Measurements from ENCODE around the gene KCNK3.
"Not testable (repeated sequence)": the region's sequence is repeated elsewhere in the genome, so short reads cannot be mapped to it uniquely, and the experiment has no call there.

KCNK3 gene

DNA sequence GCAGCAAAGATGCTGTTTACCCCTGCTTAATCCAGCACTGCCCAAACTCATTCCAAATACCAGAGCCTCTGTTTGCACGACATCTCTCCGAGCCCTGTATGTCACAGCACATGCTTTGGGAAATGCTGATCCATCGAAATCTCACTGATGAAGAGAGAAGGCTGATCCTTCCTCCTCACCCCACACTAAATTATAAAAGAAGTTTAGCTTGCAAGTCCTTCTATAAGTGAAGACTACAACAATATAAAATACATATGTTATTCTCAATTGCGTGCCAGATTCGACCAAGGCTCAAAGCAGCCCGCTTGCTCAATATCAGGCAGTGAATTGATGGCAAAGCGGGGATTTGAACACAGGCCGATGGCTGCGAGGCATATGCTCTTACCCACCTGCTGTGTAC, 40.9 kb downstream of the KCNK3 start:
- no peak for DNase-seq

DNA sequence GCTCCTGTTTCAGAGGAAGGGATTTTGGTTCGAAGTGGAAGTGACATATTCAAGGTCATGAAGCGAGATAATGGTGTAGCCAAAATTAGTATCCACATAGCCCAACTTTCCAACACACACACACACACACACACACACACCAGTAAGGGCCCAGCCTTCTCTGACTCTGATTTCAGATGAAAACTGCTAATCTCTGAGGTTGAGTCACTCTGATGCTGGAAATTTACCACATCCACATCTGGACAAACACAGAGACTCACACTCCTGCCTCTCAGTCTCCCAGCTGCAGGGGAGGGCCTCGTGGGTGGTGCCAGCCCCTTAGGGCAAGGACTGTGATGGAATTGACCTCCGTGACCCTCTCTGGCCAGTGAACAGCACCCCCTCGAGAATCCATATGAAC, 42.6 kb downstream of the KCNK3 start:
- no peak for DNase-seq

DNA sequence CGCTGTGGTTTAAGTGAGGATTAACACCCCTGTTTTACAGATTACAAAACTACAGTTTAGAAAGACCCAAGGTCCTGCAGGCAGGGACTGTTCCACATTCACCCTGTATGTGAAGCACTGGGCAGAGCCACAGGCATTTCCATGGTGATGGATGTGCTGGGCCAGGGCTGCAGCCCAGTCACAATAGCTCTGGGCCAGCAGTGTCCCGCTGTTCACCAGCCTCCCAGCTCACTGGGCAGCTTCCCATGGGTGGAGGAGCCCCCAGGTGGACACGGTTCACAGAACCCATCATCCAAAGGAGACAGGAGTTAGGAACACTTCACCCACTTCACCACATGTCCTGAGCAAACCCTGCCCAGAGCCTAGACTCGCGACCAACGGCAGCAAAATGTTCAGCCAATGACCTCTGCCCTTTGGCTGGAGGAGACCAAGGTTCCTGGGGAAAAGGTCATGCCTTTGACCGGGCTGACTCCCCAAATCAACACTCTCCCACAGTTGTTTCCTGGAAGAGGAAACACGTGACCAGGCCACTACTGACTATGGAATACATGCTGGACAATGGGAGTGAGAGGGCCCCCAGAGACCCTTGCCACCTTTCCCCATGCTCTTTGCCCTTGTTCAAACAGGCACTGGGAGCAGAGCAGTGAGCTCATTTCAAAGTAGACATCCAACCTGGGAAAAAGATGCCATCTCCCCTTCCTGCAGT, 43.5 kb downstream of the KCNK3 start:
- DNase-seq = no peak

DNA sequence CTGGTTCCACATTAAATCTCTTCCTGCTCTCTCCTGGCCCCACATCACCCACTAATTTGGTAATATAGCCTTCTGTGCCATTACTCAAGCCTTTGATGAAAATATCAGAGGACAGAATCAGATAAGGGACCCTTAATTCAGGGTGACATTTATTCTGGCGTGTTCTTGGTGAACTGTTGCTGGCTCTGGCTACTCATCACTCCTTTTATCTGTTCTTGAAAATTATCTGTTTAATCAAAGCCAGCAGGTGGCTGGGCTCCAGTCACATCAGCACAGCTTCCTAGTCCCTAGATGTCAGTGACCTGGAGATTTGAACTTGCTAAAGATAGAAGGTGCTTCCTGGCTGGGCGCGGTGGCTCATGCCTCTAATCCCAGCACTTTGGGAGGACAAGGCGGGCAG, 44.7 kb downstream of the KCNK3 start:
- DNase-seq = no peak

DNA sequence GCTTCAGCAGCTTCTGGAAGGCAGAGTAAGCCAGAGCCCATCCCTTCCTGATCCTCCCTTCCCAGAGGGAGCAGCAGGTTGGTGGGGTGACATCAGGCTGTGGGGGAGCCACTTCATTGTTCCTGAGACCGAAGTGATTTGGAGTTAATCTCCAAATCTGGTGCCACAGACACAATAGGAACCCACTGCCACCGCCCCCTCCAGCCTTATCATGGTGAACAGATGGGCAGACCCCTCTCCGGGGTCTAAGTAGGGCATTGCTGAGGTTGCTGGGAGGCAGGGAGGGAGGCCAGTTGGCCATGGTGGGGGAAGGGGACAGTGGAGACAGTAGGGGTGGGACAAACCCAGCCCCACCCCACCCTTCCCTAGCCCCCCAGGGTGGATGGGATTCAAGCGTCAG, 46.0 kb downstream of the KCNK3 start:
- DNase-seq = no peak

DNA sequence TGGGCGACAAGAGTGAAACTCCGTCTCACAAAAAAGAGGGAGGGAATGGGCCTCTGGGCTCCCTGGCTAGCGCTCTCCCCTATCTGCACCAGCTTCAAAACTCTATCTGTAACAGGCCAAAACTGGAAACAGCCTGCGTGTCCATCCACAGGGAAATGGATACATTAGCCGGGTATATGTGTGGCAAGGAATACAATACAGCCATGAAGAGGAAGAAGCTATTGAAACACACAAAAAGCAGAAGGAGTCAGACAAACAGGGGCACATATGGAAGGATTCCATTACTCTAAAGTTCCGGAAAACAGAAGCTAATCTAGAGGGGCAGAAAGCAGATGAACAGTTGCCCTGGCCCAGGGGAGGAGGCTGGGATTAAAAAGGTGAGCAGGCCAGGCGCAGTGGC, 47.0 kb downstream of the KCNK3 start:
- DNase-seq = no peak

DNA sequence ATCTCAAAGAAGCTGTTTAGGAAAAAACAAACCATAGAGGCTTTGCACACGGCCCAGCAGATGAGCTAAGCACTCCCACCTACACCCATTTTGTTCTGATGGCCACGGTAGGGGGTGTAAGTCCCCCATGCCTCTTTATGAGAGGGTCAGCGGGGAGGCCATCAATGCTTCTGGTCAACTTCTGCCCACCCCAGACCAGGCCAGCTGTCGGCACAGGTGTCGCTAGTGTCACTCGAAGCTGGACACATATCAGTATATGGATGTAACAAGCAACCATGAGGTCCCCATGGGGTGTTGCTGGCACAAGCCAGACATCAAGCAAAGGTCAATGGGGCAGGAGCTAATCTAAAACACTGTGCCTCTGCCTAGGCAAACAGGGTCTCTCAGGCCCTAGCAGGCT, 47.8 kb downstream of the KCNK3 start:
- DNase-seq = no peak

DNA sequence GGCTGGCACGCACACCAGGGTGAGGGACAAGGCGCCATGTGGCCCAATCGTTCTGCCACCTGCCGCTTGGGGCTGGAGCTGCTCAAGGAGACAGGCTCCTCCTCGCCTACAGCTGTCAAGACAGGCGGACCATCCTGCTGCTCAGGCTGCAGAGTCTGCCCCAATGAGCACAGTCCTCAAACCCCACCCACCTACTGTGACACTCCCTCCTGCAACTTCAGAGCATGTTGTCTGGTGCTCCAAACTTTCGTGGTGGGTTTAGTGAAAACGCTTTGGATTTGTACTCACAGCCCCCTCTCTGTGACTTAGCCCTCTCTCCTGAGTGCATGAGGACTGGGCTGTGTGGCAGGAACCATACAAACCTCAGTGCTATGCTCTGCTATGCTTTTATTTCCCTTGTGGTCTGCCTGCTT, 48.4 kb downstream of the KCNK3 start:
- no peak for DNase-seq

DNA sequence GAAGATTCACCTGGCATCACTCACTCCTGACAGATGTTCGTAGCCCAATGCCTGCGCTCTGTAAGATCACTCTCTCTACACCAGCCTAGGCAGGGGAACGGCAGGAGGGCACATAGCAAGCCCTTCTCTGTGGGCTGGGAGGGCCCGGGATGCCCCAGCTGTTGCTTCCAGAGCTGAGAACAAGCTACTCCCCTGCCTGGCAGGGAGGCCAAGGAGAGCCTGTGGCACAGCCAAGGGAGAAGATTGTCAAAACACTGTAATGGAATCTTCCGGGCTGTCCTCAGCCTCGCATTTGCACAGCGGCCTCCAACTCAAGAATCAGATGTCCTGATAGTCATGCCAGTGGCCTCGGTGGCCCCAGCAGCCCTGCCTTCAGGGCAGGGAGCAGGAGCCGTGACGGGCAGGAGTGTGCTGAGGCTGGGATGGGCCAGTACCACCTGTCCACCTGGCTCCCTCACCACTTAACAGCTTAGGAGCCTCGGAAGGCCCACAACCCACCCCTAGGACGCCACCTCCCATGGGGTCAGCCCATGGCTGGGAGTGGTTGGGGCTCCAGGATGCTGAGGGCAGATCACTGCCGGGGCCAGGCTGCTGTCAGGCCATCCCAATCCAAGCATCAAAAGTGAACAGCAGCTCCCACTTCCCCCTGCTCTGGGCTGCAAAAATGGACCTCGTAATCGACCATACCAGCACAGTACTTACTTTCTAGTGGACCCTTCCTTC, 49.7 kb downstream of the KCNK3 start:
- no peak for DNase-seq

DNA sequence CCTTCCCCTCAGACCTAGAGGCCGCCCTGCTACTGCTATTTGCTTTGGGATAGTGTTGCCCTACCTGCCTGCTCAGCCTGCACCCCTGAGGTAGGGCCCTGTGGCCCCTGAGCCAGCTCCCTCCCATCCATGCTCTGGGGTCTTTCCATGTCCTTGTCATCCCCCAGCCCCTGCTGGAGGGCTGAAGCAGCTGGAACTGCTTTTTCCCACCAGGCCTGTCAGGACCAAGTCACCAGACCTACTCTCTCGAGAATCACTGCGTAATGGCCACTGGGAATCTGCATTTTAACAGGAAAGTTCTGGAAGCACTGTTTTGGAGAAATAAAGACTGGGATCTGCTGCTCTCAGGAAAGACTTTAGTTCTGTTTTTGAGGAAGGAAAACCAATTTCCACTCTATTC, 51.3 kb downstream of the KCNK3 start:
- DNase-seq = no peak

DNA sequence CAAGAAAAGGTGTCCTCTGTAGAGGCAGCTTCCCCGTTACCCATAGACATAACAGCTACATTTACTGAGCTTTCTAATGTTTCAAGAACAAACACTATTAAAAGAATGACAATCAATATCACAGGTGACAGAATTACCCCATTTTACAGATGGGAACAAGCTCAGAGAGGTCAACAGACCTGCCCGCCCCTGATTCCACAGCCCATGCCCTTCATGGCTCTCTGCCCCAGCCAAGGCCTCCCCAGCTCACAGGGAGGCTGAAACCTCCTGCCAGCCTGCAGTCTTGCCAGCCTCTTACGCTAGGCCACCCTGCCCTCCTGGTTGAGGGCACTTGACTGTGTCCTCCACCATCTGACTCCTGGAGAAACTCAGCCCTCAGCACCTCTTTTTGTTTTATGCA, 52.4 kb downstream of the KCNK3 start:
- DNase-seq = no peak

DNA sequence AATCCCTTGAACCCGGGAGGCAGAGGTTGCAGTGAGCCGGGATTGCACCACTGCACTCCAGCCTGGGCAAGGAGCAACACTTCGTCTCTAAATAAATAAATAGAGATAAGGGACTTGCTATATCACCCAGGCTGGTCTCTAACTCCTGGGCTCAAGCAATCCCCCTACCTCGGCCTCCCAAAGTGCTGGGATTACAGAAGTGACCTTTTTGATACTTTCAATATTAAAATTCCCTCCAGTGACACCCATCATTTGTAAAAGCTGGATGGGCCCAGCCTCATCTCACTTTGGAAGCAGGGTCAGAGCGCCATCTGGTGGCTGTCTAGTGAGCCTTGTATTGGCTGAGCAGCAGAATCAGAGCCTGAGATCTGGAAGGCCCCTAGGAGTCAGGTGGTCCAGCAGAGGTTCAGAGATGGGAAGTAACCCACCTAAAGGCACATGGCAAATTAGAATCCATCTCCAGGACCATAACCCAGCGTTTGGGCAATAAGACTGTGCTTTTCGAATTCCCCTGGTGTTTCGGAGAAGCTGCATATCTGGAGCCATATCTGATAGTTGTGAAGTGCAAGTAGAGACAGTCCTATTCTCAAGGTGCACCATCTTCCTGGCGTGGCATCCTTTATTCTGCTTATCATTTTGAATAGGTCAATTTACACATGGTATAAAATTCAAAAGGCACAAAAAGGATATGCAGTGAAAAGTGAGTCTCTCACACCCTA, 53.2 kb downstream of the KCNK3 start:
- peak; percentile 25 for DNase-seq

DNA sequence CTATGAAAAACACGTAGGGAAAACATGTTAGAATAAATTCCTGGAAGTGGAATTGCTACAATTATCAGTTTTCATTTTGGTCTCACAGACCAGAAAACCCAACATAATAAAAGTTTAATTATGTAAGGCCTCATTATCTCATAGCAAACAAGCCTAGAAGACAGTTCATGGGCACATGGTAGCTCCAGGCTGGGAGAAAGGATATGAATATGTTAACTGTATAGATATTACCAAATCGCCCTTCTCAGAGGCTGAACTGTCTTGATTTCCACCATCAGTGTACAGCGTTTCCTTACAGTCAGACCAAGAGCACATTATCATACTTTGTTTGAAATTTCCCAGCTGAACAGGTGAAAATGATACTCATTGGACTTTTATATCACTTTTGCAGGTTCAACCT, 54.4 kb downstream of the KCNK3 start:
- DNase-seq = no peak

DNA sequence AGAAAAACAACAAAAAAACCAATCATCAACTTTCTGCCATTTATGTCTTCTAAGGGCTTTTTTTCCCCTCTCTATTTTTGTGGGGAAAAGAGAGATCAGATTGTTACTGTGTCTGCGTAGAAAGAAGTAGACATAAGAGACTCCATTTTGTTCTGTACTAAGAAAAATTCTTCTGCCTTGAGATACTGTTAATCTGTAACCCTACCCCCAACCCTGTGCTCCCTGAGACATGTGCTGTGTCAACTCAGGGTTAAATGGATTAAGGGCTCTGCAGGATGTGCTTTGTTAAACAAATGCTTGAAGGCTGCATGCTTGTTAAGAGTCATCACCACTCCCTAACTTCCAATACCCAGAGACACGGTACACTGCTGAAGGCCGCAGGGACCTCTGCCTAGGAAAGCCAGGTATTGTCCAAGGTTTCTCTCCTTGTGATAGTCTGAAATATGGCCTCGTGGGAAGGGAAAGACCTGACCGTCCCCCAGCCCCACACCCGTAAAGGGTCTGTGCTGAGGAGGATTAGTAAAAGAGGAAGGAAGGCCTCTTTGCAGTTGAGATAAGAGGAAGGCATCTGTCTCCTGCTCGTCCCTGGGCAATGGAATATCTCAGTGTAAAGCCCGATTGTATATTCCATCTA, 57.4 kb downstream of the KCNK3 start:
- DNase-seq = not testable (repeated sequence)

DNA sequence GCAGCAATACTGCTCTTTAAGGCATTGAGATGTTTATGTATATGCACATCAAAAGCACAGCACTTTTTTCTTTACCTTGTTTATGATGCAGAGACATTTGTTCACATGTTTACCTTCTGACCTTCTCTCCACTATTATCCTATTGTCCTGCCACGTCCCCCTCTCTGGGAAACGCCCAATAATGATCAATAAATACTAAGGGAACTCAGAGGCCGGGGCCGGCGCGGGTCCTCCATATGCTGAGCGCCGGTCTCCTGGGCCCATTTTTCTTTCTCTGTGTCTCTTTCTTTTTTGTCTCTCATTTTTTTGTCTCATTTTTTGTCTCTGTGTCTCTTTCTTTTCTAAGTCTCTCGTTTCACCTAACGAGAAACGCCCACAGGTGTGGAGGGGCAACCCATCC, 57.9 kb downstream of the KCNK3 start:
- not testable (repeated sequence) for DNase-seq

DNA sequence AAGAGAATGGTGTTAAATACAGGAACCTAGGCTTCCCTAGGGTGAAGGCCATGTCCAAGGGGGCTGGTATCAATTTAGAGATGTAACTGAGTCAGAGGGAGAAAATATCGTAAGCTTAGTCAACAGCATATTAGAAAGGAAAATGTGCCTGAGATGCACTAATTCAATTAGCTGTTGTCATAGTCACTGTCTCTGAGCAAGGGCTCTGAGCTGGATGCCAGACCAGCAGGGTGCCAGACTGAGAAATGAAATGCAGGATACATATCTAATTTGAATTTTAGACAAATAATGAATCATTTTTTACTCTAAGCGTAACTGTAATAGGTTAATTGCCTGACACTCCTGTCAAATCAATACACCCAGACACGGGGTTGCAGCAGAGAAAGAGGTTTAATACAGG, 60.1 kb downstream of the KCNK3 start:
- no peak for DNase-seq

DNA sequence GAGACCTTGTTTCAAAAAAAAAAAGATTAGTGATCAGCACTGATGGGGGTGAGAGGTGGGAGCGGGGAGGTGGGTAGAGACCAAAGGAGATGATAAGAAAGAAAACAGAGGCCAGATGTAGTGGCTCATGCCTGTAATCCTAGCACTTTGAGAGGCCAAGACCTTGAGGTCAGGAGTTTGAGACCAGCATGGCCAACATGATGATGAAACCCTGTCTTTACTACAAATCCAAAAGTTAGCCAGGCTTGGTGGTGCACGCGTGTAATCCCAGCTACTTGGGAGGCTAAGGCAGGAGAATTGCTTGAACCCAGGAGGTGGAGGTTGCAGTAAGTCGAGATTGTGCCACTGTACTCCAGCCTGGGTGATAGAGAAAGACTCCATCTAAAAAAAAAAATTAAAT, 62.0 kb downstream of the KCNK3 start:
- DNase-seq = no peak

DNA sequence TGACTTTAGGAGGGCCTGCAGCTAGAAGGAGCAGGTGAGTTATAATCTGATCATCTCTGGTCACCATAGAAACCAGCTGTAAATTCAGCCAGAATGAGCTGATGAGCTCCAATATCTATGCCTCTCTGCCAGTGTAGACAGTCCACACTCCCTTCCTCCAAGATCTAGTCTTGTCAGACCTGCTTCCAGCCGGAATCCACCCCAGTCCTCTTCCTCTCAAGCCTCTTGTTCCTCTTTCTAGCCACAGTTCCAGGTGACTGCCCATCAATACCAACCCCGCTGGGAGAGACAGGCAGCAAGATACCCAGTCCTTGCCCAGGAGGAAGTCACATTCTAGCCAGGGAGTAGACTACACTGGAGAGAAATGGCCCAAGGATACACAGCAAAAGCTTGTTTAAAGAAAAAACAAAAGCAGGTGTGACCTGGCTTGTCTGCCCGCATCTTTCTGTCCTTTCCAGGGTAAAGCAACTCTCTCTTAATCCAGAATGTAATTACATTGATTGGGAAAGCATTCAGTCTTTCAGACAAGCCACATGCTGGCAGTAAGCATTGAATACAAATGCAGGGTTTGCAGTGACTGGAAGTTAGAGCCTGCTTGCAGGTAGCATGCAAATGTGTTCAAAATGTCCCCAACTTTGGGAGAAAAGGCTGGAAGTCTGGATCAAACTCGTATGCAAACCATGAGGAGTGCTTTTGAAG, 62.6 kb downstream of the KCNK3 start:
- DNase-seq = no peak

DNA sequence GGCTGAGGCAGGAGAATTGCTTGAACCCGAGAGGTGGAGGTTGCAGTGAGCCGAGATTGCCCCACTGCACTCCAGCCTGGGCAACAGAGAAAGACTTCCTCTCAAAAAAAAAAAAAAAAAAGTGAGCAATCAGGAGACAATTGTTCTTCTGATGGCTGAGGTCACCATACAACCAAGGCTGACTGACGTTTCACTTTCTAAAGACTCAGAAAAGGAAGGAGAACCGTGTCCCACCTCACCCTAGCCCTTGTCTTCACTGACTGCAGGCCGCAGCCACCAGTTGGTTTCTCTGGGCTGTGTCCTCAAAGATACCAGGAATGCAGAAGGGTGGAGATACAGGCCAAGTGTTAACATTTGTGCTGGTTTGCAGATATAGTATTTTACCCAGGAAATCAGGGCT, 63.8 kb downstream of the KCNK3 start:
- DNase-seq = no peak

DNA sequence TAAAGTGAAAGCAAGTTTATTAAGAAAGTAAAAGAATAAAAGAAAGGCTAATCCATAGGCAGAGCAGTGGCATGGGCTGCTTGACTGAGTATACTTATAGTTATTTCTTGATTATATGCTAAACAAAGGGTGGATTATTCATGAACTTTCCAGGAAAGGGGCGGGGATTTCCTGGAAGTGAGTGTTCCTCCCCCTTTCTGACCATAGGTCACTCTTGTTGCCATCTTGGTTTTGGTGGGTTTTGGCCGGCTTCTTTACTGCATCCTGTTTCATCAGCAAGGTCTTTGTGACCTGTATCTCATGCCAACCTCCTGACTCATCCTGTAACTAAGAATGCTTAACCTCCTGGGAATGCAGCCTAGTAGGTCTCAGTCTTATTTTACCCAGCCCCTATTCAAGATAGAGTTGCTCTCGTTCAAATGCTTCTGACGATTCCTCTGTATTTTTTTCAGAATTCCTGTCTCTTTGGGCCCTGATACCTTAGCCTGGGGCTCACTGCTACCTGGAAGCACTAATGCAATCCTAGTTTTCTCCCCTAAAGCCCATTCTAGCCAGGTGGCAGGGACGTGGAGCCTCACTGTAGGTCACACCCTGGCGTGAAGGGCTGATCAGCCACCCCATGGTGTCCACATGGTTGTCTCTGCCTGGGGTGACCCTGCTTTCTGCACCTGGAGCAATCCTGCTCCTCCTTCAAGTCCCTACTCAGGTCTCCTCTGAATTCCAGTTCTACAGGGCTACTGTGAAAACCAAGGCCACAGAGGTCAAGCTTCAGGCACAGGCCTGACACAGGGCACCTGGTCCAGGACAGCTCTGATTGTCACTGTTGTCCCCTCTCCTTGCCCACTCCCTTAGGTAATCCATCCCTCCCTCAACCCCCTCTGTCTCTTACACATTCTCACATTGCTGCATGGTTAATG, 65.6 kb downstream of the KCNK3 start:
- no peak for DNase-seq

DNA sequence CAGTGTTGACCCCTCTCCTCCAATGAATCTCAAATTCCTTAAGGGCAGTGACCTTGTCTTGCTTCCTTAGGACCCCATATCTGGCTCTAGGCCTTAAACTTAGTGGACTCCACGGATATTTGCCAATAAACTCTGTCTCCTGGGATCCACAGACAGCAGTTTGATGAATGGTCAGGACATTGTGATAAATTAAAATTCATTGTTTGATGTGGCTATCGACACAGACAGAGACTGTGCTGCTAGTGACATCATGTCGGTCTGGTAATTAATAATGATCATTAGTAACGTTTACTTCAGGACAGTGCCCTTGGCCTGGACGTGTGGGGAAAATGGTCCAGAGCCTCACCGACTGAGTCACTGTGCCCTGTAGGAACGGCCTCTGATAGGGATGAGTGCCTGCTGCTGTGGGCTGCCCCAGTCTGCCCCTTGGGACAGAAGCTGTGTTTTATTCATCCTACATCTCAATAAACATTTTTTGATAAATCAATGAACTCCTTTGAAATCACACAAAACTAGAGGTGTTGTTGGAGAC, 66.3 kb downstream of the KCNK3 start:
- no peak for DNase-seq

DNA sequence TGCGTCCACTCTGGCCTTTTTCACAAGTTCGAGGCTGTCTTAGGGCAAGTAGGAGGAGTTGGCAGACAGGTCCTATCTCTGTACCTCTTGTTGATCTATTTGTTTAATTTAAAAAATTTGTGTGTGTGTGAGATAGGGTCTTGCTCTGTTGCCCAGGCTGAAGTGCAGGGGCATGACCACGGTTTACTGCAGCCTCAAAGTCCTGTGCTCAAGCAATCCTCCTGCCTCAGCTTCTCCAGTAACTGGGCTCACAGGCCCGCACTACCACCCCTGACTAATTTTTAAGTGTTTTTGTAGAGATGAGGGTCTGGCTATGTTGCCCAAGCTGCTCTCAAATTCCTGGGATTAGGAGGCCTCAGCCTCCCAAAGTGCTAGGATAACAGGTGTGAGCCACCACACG, 67.3 kb downstream of the KCNK3 start:
- DNase-seq = no peak

Data from NCI-H1436 treated with DMSO at 0.1 percent for 48 hours (cell line).